Measurements from ENCODE around the gene SLC4A3. TPM values are rescaled to one million over a fixed set of nuclear protein-coding genes. Genes with fewer than 3 reads are reported as not detected.

The SLC4A3 gene
- total RNA-seq, 1 experiment from 2014 or later, result 11.6 TPM

DNA sequence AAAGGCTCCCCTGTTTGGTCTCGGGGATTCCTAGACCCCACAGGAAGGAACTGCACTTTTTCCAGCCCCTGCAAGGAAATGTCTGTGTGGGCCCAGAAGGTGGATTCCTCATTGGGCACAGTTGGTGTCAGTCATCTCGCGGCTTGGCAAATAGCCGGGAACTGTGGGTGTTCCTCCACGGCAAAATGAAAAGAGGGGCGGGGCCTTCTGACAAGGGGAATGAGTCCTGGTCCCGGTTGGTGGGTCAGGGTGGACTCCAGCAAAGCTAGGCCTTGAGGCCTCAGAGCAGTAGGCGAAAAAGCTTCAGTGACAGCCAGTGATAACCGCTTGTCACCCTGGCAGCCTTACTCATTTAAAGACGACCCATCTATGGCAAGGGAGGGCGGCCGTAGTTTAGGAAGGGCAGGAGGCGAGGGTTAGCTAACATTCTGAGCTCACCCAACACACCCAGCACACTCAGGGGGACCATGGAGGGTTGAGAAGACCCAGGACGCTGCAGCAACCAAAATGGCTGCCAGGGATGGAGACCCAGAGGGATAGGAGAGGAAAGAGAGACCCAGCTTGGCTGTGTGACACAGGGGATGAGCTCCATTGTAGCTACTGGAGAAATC lies 16.5 kb downstream of the SLC4A3 start:
- BruUV-seq (replicated peaks), result no TSS peak
- no peaks in the 10 kb centered on the region for H3K36me3 ChIP-seq (ENCODE audit: low read depth, low read length)
- no peak overlapping the region for H3K27ac ChIP-seq (ENCODE audit: low read length)
- H4K20me1 ChIP-seq (ENCODE audit: low read length), result no peaks in the 10 kb centered on the region
- no peaks in the 10 kb centered on the region for H3K9me3 ChIP-seq (ENCODE audit: low read length)
- DNase-seq (no peak), ATAC-seq (no peak)
- intact Hi-C loops (cut with micrococcal nuclease), result loop anchor here (2.0 kb wide), 1 partner anchor 73 kb away; the partner anchor contains the start of gene OBSL1
- no peak overlapping the region for H3K4me3 ChIP-seq (ENCODE audit: low read length)
- ChIA-PET CTCF (no interaction called here), POLR2A (ENCODE audit: unreplicated experiment) (no interaction called here)
- no peak for TF ChIP-seq CTCF (conservative IDR thresholded peaks at IDR 0.05; ENCODE audit: low read depth, low read length)
- TF ChIP-seq EZH2phosphoT487 (IDR thresholded peaks at IDR 0.05; ENCODE audit: borderline replicate concordance, low read length), result no peak
- no peak for TF ChIP-seq EZH2 (IDR thresholded peaks at IDR 0.05; ENCODE audit: low read length, unreplicated experiment)
- H3K4me1 ChIP-seq (ENCODE audit: insufficient read depth, low read length), result peaks cover 27% of the 10 kb centered on the region
- H3K4me2 ChIP-seq (ENCODE audit: low read length), result no peak overlapping the region
- no peak overlapping the region for H3K9ac ChIP-seq (ENCODE audit: low read length)
- no peaks in the 10 kb centered on the region for H3K79me2 ChIP-seq (ENCODE audit: low read length)
- no peaks in the 10 kb centered on the region for H3F3A ChIP-seq (ENCODE audit: low read length, unreplicated experiment)
- no peaks in the 10 kb centered on the region for H3K9me2 ChIP-seq (replicated peaks; ENCODE audit: low read length)
- H3K27me3 ChIP-seq (ENCODE audit: low read length), result no peaks in the 10 kb centered on the region
- no peak overlapping the region for H2AFZ ChIP-seq (ENCODE audit: low read length)

- peak overlapping the region; percentile 20 for H2AFZ ChIP-seq (ENCODE audit: low read length)
- H3K9me3 ChIP-seq (ENCODE audit: low read length), result no peaks in the 10 kb centered on the region
- peak; percentile 45 for DNase-seq
- no peak for TF ChIP-seq EZH2phosphoT487 (IDR thresholded peaks at IDR 0.05; ENCODE audit: borderline replicate concordance, low read length)
- no peaks in the 10 kb centered on the region for H3K27me3 ChIP-seq (ENCODE audit: low read length)
- no peaks in the 10 kb centered on the region for H3K9me2 ChIP-seq (replicated peaks; ENCODE audit: low read length)
- BruUV-seq (replicated peaks), result no TSS peak
- peak; percentile 18 for ATAC-seq
- H3K4me3 ChIP-seq (ENCODE audit: low read length), result peak overlapping the region; percentile 2; the same call in 1 of the 2 replicates
- peak overlapping the region; percentile 11; the same call in 1 of the 2 replicates for H3K9ac ChIP-seq (ENCODE audit: low read length)
- no peaks in the 10 kb centered on the region for H3F3A ChIP-seq (ENCODE audit: low read length, unreplicated experiment)
- ChIA-PET POLR2A (ENCODE audit: unreplicated experiment) (interaction anchor here (0.6 kb wide), 1 partner anchor 44 kb away, joined by 4 read pairs; no protein-coding TSS in a partner anchor), CTCF (interaction anchor here (0.6 to 2.0 kb wide), 2 partner anchors 11 to 44 kb away, joined by 4 to 14 read pairs; no protein-coding TSS in a partner anchor)
- intact Hi-C loops (cut with micrococcal nuclease), result loop anchor here (1.0 kb wide), 1 partner anchor 11 kb away; no protein-coding TSS in a partner anchor
- peak overlapping the region; percentile 51 for H3K4me2 ChIP-seq (ENCODE audit: low read length)
- no peaks in the 10 kb centered on the region for H4K20me1 ChIP-seq (ENCODE audit: low read length)
- H3K79me2 ChIP-seq (ENCODE audit: low read length), result no peaks in the 10 kb centered on the region
- H3K36me3 ChIP-seq (ENCODE audit: low read depth, low read length), result no peaks in the 10 kb centered on the region
- H3K4me1 ChIP-seq (ENCODE audit: insufficient read depth, low read length), result peaks cover 27% of the 10 kb centered on the region
- H3K27ac ChIP-seq (ENCODE audit: low read length), result peak overlapping the region; percentile 76
These were observed 17.5 kb downstream of the SLC4A3 start for GRCh38 chr2:219644801-219645480.

- DNase-seq (peak; percentile 84), ATAC-seq (peak; percentile 82)
- Histone ChIP-seq H3K27me3 (ENCODE audit: low read length) (no peaks in the 10 kb centered on the region), H3K9me2 (replicated peaks; ENCODE audit: low read length) (no peaks in the 10 kb centered on the region), H3K4me2 (ENCODE audit: low read length) (peak overlapping the region; percentile 51), H3F3A (ENCODE audit: low read length, unreplicated experiment) (no peaks in the 10 kb centered on the region), H2AFZ (ENCODE audit: low read length) (peak overlapping the region; percentile 20), H3K79me2 (ENCODE audit: low read length) (no peaks in the 10 kb centered on the region), H3K4me3 (ENCODE audit: low read length) (peak overlapping the region; percentile 2; the same call in 1 of the 2 replicates), H3K9me3 (ENCODE audit: low read length) (no peaks in the 10 kb centered on the region), H4K20me1 (ENCODE audit: low read length) (no peaks in the 10 kb centered on the region), H3K36me3 (ENCODE audit: low read depth, low read length) (no peaks in the 10 kb centered on the region), H3K9ac (ENCODE audit: low read length) (peak overlapping the region; percentile 11; the same call in 1 of the 2 replicates), H3K27ac (ENCODE audit: low read length) (peak overlapping the region; percentile 76), H3K4me1 (ENCODE audit: insufficient read depth, low read length) (peaks cover 27% of the 10 kb centered on the region)
- TF ChIP-seq EZH2 (IDR thresholded peaks at IDR 0.05; ENCODE audit: low read length, unreplicated experiment) (no peak), EZH2phosphoT487 (IDR thresholded peaks at IDR 0.05; ENCODE audit: borderline replicate concordance, low read length) (no peak), CTCF (conservative IDR thresholded peaks at IDR 0.05; ENCODE audit: low read depth, low read length) (no peak)
- intact Hi-C loops (cut with micrococcal nuclease), result loop anchor here (1.0 kb wide), 1 partner anchor 10 kb away; no protein-coding TSS in a partner anchor
- ChIA-PET POLR2A (ENCODE audit: unreplicated experiment) (no interaction called here), CTCF (interaction anchor here (0.5 to 2.0 kb wide), 4 partner anchors 29 to 43 kb away, joined by 3 to 14 read pairs (median 3); no protein-coding TSS in a partner anchor)
- no TSS peak for BruUV-seq (replicated peaks)
These were observed 18.4 kb downstream of the SLC4A3 start for GRCh38 chr2:219645631-219646527.
